ENCODE data around the gene INPP5E.

GRCh38 chr9:136381311-136381710 lies 58.3 kb downstream of the INPP5E start:
- TF ChIP-seq CTCF (IDR thresholded peaks at IDR 0.05) (no peak), ZFX (IDR thresholded peaks at IDR 0.05; ENCODE audit: borderline replicate concordance) (no peak)
